Ovary (tissue), 9 donors: Measurements from ENCODE around the gene CELA3A. TPM values are rescaled to one million over a fixed set of nuclear protein-coding genes. Genes with fewer than 3 reads are reported as not detected.
"Not testable (repeated sequence)": the region's sequence is repeated elsewhere in the genome, so short reads cannot be mapped to it uniquely, and the experiment has no call there.

Source experiments
- DNase-seq, 5 donors: peaks; one replicate each; pipeline ENCODE4 v3.0.0-alpha.2; 2019 to 2020
- H3K27ac ChIP-seq, 2 donors: fragments of 200-600 bp; one replicate each; pipeline versions ENCODE4 v1.5.1 to v1.8.0; 2019 to 2022
- H3K27me3 ChIP-seq: fragments of 200-600 bp; one replicate; pipeline ENCODE4 v1.8.0; 2022
- H3K36me3 ChIP-seq: fragments of 200-600 bp; sonication (generic); one replicate; pipeline ENCODE4 v1.5.1; 2019
- H3K4me1 ChIP-seq: one replicate; pipeline ENCODE4 v1.8.1; 2013; ENCODE audit warnings: mild to moderate bottlenecking, moderate library complexity; ENCODE audit not compliant: insufficient read depth
- H3K4me3 ChIP-seq: fragments of 200-600 bp; sonication (generic); one replicate; pipeline ENCODE4 v1.5.1; 2017
- H3K9me3 ChIP-seq, 2 donors: fragments of 200-600 bp in 1 of 2; sonication (generic) in 1 of 2; one replicate each; pipeline versions ENCODE4 v1.5.1 to v1.8.1; 2013 to 2019; ENCODE audit warnings: mild to moderate bottlenecking in 1 of 2, moderate library complexity in 1 of 2
- EP300 ChIP-seq: sonication (generic); formaldehyde crosslinking; IDR thresholded peaks from one replicate; pipeline ENCODE4 v1.6.1; 2017; ENCODE audit warnings: antibody characterized with exemption
- POLR2A ChIP-seq: fragments of 450-650 bp; IDR thresholded peaks from one replicate; pipeline ENCODE4 v1.6.1; 2017; ENCODE audit warnings: antibody characterized with exemption, mild to moderate bottlenecking, moderate library complexity
- WGBS, 3 donors: extraction: QIAGEN DNeasy Blood & Tissue Kit in 1 of 3; methylation state at CpG; one replicate each; pipeline versions ENCODE4 v1.1.5 to v1.1.7; 2013 to 2017; 5-methylcytosine and 5-hydroxymethylcytosine counted together
- intact Hi-C, 4 donors: fragments of 100-400 bp; cut with DNase I; formaldehyde crosslinking; loops; one replicate each; pipeline versions ENCODE4 v1.11.0 to v1.15.1; 2022 to 2023
- polyA plus RNA-seq, 2 donors: library from polyadenylated mRNA; stranded (reverse); fragments of 200-250 nt in 1 of 2; fragments of 350-450 nt in 1 of 2; fragmentation: Illumina TruSeq in 1 of 2; extraction: RNeasy Lipid Tissue Mini Kit (QIAGEN cat#74804) in 1 of 2; gene quantifications; one replicate each; pipeline ENCODE4 v1.2.3, GENCODE V29; 2013 to 2014
- total RNA-seq, 7 donors: library from RNA; depleted of rRNA in 2 of 7; stranded (reverse); fragments of >200 nt in 2 of 7; fragmentation: NEBNext Ultra II Directional in 3 of 7; extraction: Animal tissue kit (Norgen Biotek cat#: 25700) in 3 of 7; gene quantifications; one replicate each; pipeline versions ENCODE4 v1.1.0 to v1.2.4, GENCODE V29; 2016 to 2023
- TF ChIP-seq, protein P1 (sequence below), 3 donors: fragments of 450-650 bp in 2 of 3; fragments of 200-600 bp in 1 of 3; IDR thresholded peaks; one replicate each; pipeline versions ENCODE4 v1.5.1 to v1.8.0; 2016 to 2022; ENCODE audit warnings: antibody characterized with exemption in 3 of 3, mild to moderate bottlenecking in 1 of 3
- donor health status: DM: no; HTN: no; CAD: no; lungs with moderate emphysema.
- donor health status: DM: no; HTN: no; CAD: no.
- donor health status: Bipolar disorder and iron deficiency.
- donor health status: DM: yes; HTN: yes; CAD: no.
- donor health status: DM: no; HTN: no; CAD: no.
- donor health status: DM: yes; HTN: yes; CAD: no.

The CELA3A gene
- total and polyA plus RNA-seq, 9 donors = 0.12 to 25.4 (median 3.3) TPM; not detected in 4

DNA sequence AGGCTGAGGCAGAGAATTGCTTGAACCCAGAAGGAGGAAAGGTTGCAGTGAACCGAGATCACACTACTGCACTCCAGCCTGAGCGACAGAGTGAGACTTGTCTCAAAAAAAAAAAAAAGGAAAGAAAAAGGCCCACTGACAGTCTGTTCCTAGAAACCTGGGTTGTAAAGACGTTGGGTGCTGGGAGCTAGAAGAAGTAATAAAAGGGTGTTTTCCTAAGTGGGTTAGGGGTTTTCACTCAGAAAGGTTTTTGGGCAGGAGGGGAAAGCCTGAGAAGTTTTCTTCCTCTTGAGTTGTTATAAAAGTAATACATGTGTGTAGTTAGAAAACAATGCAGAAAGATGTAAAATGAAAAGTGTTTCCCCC lies 25.4 kb downstream of the CELA3A start:
- H3K27ac ChIP-seq = no peak overlapping the region
- intact Hi-C loops = no loop called here

DNA sequence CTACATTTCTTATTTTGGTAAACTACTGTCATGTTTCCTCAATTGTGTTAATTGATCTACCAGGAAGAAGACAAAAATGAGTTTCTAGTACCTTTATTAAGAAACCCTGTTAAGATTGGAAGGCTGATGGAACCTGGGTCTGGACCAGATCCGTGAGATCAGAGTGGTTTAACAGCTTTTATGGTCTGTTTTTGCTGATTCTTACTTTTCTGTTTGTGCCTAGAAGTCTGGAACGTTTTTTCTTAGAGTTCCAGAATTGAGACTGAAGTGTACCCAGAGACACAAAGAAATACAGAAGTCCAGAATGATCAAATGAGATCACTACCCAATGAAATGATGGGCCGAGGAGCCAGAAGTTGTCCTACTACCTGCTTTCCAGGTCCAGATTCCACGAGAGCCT lies 28.6 kb downstream of the CELA3A start:
- intact Hi-C loops = no loop called here
- H3K9me3 ChIP-seq = no peaks in the 10 kb centered on the region
- no peaks in the 10 kb centered on the region for H3K36me3 ChIP-seq
- TF ChIP-seq EP300 = no peak
- no peak for TF ChIP-seq POLR2A
- TF ChIP-seq, protein P1, sequence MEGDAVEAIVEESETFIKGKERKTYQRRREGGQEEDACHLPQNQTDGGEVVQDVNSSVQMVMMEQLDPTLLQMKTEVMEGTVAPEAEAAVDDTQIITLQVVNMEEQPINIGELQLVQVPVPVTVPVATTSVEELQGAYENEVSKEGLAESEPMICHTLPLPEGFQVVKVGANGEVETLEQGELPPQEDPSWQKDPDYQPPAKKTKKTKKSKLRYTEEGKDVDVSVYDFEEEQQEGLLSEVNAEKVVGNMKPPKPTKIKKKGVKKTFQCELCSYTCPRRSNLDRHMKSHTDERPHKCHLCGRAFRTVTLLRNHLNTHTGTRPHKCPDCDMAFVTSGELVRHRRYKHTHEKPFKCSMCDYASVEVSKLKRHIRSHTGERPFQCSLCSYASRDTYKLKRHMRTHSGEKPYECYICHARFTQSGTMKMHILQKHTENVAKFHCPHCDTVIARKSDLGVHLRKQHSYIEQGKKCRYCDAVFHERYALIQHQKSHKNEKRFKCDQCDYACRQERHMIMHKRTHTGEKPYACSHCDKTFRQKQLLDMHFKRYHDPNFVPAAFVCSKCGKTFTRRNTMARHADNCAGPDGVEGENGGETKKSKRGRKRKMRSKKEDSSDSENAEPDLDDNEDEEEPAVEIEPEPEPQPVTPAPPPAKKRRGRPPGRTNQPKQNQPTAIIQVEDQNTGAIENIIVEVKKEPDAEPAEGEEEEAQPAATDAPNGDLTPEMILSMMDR (IDR thresholded peaks at IDR 0.05) = no peak
- H3K27me3 ChIP-seq = no peaks in the 10 kb centered on the region
- WGBS, 3 donors = 81 to 82% (median 81%) methylated on average over 4 of the region's 4 CpGs
- H3K27ac ChIP-seq = no peak overlapping the region
- no peak for DNase-seq
- no peak overlapping the region for H3K4me3 ChIP-seq
- peaks cover 3% of the 10 kb centered on the region for H3K4me1 ChIP-seq

More for the DNA sequence above, 25.4 kb downstream of the CELA3A start:
- Histone ChIP-seq H3K9me3 (no peaks in the 10 kb centered on the region), H3K27me3 (no peaks in the 10 kb centered on the region), H3K4me1 (peaks cover 6% of the 10 kb centered on the region), H3K36me3 (no peaks in the 10 kb centered on the region), H3K4me3 (no peak overlapping the region)
- DNase-seq = no peak
- 81 to 84% (median 82%) methylated on average over 3 of the region's 3 CpGs for WGBS, 3 donors
- TF ChIP-seq EP300 (no peak), POLR2A (no peak)
- TF ChIP-seq, protein P1 (IDR thresholded peaks at IDR 0.05) = no peak

DNA sequence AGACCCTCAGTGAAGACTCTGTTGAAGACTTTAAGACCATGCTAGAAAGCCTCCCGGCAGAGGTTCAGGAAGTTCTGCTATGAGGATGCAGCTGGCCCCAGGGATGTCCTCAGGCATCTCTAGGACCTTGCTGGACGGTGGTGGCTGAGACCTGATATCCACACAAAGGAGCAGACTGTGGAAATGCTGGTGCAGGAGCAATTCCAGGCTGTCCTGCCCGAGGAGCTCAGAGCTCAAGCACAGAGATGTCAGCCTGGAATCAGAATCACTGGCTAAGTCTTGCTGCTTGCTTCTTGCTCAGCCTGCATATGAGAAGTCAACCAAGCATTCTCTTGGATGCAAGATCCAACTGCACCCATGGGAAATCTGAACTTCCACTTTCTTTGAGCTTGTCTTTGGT lies 29.0 kb downstream of the CELA3A start:
- Histone ChIP-seq H3K27ac (no peak overlapping the region), H3K27me3 (no peaks in the 10 kb centered on the region), H3K36me3 (no peaks in the 10 kb centered on the region), H3K4me3 (no peak overlapping the region), H3K4me1 (peaks cover 3% of the 10 kb centered on the region), H3K9me3 (no peaks in the 10 kb centered on the region)
- TF ChIP-seq POLR2A = no peak
- 81 to 86% (median 82%) methylated on average over 3 of the region's 3 CpGs for WGBS, 3 donors
- no peak for DNase-seq
- intact Hi-C loops = no loop called here

DNA sequence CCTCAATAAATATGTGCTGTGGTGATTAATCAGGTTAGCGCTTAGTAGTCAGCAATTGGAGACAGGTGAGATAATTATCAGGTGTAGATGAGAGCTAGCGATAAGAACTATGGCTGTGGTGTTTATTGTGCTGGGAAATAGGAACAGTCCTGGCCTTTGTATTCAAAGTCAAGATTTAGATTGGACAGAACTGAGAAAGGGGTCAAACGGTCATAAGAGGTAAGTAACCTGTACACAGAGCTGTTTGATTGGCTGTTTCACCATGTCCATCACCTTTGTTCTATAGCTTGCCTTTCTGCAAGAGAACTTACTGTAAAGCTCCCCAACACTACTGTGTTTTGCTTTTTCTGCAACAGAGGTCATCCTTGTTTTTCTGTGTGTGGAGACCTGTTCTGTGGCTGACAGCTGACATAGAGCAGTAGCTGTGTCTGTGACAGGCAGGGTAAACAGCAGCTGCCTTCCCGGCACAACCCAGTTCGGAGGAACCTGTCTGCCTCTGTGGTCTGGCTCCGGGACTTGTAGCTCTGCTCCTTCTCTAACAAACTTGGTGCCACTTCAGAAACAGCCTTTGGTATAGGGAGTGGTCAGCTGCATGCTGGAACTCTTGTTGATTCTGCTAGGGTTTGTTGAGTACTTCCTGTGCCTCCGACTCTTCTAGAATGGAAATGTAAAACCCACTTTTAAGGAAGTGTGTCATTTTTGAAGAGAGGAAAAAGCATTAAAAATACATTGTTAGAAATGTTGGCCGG lies 29.9 kb downstream of the CELA3A start:
- 75 to 83% (median 80%) methylated on average over 8 of the region's 8 CpGs for WGBS, 3 donors
- H3K4me3 ChIP-seq = no peak overlapping the region
- TF ChIP-seq, protein P1 (IDR thresholded peaks at IDR 0.05) = no peak
- TF ChIP-seq POLR2A (no peak), EP300 (no peak)
- H3K27ac ChIP-seq = no peak overlapping the region
- no peak for DNase-seq
- H3K4me1 ChIP-seq = peaks cover under 1% of the 10 kb centered on the region
- H3K27me3 ChIP-seq = no peaks in the 10 kb centered on the region
- H3K36me3 ChIP-seq = no peaks in the 10 kb centered on the region
- intact Hi-C loops = no loop called here
- H3K9me3 ChIP-seq = no peaks in the 10 kb centered on the region

DNA sequence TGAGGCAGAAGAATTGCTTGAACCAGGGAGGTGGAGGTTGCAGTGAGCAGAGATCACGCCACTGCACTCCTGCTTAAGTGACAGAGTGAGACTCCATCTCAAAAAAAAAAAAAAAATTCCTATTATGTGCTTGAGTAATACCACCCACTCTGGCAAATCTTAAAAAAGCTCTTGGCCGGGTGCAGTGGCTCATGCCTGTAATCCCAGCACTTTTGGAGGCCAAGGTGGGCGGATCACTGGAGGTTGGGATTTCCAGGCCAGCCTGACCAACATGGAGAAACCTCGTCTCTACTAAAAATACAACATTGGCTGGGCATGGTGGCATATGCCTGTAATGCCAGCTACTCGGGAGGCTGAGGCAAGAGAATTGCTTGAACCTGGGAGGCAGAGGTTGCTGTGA lies 33.4 kb downstream of the CELA3A start:
- H3K4me1 ChIP-seq, DNase-seq, H3K27me3 ChIP-seq, intact Hi-C loops, H3K36me3 ChIP-seq, H3K9me3 ChIP-seq, H3K4me3 ChIP-seq, H3K27ac ChIP-seq: not testable (repeated sequence)
- 72 to 80% (median 73%) methylated on average over 5 of the region's 5 CpGs for WGBS, 3 donors
